NCI-H524 (cell line): ENCODE data around the gene RBM6.
"Not testable (repeated sequence)": the region's sequence is repeated elsewhere in the genome, so short reads cannot be mapped to it uniquely, and the experiment has no call there.

ENCODE experiments used
- DNase-seq, 2 experiments: peaks; one replicate each; lab custom pipeline; 2025; lab: John Stamatoyannopoulos, UW

The RBM6 gene

DNA sequence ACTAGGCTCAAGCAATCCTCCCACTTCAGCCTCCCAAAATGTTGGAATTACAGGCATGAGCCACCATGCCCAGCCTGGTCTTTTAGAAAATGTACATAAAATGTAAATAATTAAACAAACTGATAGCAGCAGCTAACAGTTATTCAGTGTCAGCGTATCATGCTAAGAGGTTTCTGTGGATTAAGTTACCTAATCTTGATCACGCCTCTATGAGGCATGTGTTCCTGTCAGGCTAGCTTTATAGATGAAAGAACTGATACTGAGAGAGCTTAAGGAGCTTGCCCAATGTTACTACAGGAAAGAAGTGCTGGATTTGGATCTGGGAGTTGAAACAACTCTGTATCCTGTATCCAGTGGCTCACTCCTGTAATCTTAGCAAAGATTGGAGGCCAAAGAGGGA is 25.0 kb upstream of the RBM6 start:
- peak in 1 of 2 experiments; percentile 62 for DNase-seq

DNA sequence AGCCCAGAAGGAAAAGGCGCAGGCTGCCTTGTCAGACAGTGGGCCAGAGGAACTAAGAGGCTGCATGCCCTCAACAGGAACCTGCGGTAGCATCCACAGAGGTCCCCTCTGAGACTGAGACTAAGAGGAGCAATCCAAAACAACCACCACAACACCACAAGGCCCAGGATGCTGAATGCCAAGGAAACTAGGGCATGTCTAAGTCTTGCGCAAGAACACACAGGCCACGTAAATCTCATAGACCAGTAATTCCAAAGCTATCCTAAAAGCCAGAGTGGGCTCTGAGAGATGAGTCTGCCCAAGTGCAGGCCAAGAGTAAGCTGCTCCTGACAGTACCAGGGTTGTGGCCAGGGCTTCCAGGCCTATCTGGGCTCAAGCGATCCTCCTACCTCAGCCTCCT is 23.3 kb upstream of the RBM6 start:
- no peak for DNase-seq

- not testable (repeated sequence) for DNase-seq
These were observed 22.0 kb upstream of the RBM6 start for GRCh38 chr3:49917806-49918590.

GRCh38 chr3:49924683-49925082 is 15.3 kb upstream of the RBM6 start:
- no peak for DNase-seq

GRCh38 chr3:49925485-49925884 is 14.5 kb upstream of the RBM6 start:
- no peak for DNase-seq

DNA sequence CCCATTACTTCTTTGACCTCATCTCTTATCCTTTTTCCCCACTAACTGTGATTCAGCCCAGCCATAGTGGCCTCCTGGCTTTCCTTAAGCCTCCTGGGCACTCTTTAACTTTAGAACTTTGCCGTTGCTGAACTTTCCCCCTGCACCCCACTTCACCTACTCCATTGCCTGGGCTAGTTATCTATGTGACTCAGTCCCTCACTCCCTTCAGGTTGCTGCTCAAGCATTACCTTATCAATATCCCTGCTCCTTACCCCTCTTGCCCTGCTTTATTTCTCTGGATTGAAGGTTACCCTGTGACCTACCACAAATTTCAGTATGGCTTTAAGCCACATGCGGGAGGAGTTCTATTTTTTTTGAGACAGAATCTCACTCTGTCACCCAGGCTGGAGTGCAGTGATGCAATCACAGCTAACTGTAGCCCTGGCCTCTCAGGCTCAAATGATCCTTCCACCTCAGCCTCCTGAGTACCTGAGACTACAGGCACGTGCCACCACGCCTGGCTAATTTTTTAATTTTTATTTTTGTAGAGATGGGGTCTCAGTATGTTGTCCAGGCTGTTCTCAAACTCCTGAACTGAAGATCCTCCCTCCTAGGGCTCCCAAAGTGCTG is 13.7 kb upstream of the RBM6 start:
- DNase-seq, result no peak

DNA sequence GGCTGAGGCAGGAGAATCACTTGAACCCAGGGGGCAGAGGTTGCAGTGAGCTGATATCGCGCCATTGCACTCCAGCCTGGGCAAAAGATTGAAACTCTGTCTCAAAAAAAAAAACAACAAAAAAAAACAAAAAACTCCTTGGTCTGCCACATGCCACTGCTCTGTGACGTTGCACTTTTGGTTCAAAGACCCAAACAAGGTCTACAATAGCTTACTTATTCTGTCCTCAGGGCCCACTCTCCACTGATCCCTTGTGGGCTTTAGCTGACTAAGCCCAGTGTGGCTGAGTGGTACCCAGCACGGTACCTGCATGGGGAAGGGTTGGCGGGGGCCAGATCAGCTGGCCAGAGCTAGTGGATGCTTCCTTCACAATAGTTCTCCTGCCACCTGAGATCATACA is 12.2 kb upstream of the RBM6 start:
- DNase-seq, result no peak

DNA sequence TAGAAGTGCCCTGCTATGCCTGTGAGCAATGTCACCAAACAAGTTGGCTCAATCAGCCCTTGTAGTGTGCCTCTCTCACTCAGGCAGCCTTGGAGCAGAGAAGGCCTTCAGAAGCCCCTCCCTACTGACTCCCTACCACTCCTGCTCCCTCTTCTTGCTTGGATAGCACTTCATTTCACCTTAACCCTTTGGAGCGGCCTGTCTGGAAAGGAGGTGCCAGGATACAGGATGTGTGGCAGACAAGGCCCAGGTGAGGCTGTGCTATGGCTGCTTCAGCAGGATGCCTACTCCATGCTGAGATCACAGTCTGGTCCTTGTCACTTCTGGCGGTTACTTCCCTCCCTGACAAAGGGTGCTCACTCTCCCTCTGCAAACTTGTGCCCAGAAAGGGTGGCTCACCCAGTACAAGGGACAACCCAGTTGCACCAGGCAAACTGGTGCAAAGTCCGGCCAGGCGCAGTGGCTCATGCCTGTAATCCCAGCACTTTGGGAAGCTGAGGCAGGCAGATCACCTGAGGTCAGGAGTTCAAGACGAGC is 11.4 kb upstream of the RBM6 start:
- DNase-seq, result no peak

DNA sequence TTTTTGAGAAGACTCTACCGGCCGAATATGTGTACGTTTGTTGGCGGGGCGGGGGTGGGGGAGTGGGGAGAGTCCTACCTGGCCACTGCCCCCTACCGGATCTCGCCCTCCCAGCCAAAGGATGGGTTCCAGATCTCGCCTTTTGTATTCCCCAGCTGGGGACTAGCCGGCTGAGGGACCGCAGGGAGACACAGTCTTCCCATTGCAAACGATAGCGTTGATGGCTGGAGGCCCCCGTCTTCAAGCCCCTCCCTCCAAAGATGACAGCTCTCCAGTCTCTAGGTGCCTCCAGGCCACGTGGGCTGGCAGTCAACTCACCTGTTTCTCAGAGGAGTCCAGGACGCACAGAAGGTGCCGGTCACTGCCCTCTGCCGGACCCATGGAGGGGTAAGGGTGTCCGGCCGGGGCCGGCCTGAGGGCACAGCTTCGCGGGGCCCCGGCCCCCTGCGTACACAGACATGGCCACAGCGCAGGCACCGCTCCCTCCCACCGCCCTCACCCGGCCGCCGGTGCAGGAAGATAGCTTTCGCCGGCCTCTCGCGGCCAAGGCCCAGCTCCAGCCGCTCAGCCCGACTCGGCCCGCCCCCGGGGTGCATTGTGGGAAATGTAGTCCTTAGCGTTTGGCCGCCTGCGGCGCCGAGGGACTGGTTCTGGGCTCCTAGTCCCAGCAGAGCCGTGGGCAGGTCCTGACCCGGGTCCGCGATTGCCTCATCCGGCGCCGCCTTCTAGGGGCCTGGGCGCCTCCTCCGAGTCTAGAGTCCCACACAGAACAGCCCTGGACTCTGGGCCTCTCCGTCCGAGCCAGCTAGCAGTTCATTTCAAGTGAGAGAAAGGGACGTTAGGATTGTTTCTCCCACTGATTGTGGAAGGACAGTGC is 10.4 kb upstream of the RBM6 start, which contains the start of gene MON1A:
TSS of gene MON1A (minus strand) at position 521 of the 877 bp plus-strand sequence. CDS start 16,465 bp downstream, outside the sequence.
- DNase-seq, result peak; percentile 85 to 87

DNA sequence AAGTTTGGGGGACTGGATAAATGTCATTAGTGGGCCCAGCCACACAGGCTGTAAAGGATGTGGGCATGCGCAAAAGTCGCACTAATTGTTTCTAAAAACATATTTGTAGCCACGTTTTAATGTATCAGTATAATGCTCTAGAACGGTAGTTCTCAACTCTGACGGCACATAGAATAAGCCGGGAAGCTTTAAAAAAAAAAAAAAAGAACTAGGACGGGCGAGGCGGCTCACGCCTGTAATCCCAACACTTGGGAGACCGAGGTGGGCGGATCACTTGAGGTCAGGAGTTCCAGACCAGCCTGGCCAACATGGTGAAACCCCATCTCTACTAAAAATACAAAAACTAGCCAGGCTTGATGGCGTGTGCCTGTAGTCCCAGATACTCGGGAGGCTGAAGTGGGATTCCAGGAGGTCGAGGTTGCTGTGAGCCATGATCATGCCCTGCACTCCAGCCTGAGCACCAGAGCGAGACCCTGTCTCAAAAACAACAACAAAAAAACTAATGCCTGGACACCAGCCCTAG is 9.7 kb upstream of the RBM6 start:
- DNase-seq, result no peak

- DNase-seq, result peak in 1 of 2 experiments; percentile 55
These were observed 9.0 kb upstream of the RBM6 start for GRCh38 chr3:49930922-49931321.

DNA sequence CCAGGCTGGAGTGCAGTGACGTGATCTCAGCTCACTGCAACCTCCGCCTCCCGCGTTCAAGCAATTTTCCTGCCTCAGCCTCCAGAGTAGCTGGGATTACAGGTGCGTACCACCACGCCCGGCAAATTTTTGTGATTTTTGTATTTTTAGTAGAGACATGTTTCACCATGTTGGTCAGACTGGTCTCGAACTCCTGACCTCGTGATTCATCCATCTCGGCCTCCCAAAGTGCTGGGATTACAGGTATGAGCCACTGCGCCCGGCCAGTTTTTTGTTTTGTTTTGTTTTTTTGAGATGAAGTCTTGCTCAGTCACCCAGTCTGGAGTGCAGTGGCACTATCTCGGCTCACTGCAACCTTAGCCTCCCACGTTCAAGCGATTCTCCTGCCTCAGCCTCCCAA is 7.7 kb upstream of the RBM6 start:
- DNase-seq, result not testable (repeated sequence)

GRCh38 chr3:49937090-49937489 is 2.9 kb upstream of the RBM6 start:
- DNase-seq, result no peak

DNA sequence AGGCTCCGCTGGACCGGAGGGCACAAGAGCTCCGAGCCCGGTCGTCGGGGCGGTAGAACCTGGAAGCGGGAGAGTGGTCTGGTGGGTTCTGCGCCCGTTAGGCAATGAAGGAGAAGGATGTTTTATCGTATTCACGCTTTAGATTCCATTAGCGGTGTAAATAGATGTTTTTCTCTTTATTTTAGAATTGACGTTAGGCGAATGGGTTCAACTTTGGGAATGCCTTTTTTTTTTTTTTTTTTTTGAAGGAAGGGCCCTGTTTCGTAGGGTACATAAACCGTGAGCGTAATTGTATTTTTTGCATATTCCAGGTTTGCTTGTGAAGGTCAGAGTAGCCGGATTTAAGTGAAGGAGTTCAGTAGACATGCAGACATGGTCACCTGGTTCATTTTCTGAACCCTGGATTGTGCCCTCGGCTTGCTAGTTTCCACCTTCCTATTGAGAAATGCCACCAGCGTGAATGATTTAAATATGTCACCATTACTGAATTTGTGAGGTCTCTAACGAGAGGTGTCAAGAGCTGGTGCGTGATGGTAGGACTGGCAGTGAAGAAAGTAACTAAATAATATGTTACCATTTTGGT is 808 bp downstream of the RBM6 start:
- no peak for DNase-seq

DNA sequence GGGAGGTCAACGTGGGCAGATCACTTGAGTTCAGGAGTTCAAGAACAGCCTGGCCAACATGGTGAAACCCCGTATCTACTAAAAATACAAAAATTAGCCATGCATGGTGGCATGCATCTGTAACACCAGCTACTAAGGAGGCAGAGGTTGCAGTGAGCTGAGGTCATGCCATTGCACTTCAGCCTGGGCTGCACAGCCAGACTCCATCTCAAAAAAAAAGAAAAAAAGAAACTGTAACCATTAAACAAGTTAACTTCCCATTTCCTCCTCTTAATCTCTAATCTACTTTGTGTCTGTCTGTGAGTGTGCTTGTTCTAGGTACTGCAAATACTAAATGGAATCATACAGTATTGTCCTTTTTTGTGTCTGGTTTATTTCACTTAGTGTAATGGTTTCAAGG is 2.7 kb downstream of the RBM6 start:
- no peak for DNase-seq

DNA sequence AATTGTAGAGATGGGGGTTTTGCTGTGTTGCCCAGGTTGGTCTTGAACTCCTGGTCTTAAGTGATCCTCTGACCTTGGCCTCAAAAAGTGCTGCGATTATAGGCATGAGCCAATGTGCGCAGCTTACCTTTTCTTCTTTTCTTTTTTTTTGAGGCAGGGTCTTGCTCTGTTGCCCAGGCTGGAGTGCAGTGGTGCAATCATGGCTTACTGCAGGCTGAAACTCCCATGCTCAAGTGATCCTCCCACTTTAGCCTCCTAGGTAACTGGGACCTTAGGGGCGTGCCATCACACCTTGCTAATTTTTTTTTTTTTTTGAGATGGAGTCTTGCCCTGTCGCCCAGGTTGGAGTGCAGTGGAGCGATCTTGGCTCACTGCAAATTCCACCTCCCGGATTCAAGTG is 13.0 kb downstream of the RBM6 start:
- no peak for DNase-seq

- DNase-seq, result no peak
These were observed 15.7 kb downstream of the RBM6 start for GRCh38 chr3:49955636-49956035.

- no peak for DNase-seq
These were observed 26.4 kb downstream of the RBM6 start for GRCh38 chr3:49966233-49966942.

GRCh38 chr3:49967291-49967690 is 27.3 kb downstream of the RBM6 start:
- no peak for DNase-seq

DNA sequence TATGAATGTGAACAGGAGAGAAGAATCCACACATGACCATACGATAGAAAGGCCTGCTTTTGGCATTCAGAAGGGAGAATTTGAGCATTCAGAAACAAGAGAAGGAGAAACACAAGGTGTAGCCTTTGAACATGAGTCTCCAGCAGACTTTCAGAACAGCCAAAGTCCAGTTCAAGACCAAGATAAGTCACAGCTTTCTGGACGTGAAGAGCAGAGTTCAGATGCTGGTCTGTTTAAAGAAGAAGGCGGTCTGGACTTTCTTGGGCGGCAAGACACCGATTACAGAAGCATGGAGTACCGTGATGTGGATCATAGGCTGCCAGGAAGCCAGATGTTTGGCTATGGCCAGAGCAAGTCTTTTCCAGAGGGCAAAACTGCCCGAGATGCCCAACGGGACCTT is 28.4 kb downstream of the RBM6 start:
- DNase-seq, result no peak

GRCh38 chr3:49972656-49973055 is 32.7 kb downstream of the RBM6 start:
- DNase-seq, result no peak
